HK-2 (cell line): ENCODE results near the gene TEX2.

Experiments used
- DNase-seq: peaks from one replicate; pipeline ENCODE4 v3.0.0-alpha.2; 2018; ENCODE audit not compliant: unreplicated experiment

Gene TEX2

GRCh38 chr17:64117981-64118979 is 144.8 kb downstream of the TEX2 start:
- no peak for DNase-seq

GRCh38 chr17:64115822-64116534 is 147.1 kb downstream of the TEX2 start:
- no peak for DNase-seq

GRCh38 chr17:64115043-64115698 is 147.9 kb downstream of the TEX2 start:
- DNase-seq, result no peak

GRCh38 chr17:64113006-64113405 is 150.1 kb downstream of the TEX2 start:
- DNase-seq, result no peak

- DNase-seq, result no peak
Observed at GRCh38 chr17:64111831-64112230, 151.2 kb downstream of the TEX2 start.

GRCh38 chr17:64110379-64111152 is 152.5 kb downstream of the TEX2 start:
- DNase-seq, result no peak

GRCh38 chr17:64109400-64109799 is 153.7 kb downstream of the TEX2 start:
- no peak for DNase-seq

- DNase-seq, result no peak
Observed at GRCh38 chr17:64107500-64108236, 155.4 kb downstream of the TEX2 start.

- no peak for DNase-seq
Observed at GRCh38 chr17:64106918-64107317, 156.1 kb downstream of the TEX2 start.

- peak; percentile 40 for DNase-seq
Observed at GRCh38 chr17:64103391-64104364, 159.4 kb downstream of the TEX2 start.

GRCh38 chr17:64102627-64103390 is 160.3 kb downstream of the TEX2 start:
- DNase-seq, result no peak

GRCh38 chr17:64099543-64099942 is 163.5 kb downstream of the TEX2 start:
- DNase-seq, result no peak
